OCI-LY7 (cell line): ENCODE results near the gene LPIN3. TPM values are rescaled to one million over a fixed set of nuclear protein-coding genes. Genes with fewer than 3 reads are reported as not detected.

Source experiments
- BruUV-seq: library from RNA; stranded (reverse); fragments of 400-500 nt; replicated peaks from 2 replicates; lab custom pipeline; 2021; lab: Mats Ljungman, UMichigan
- CTCF ChIA-PET: fragments of 300-600 bp; sonication (Branson Sonifier 250); formaldehyde crosslinking; loops from one replicate; lab custom pipeline; 2022; ENCODE audit warnings: antibody characterized with exemption; ENCODE audit not compliant: unreplicated experiment; lab: Charles Lee
- POLR2A ChIA-PET: fragments of 300-600 bp; sonication (Branson Sonifier 250); formaldehyde crosslinking; loops from one replicate; lab custom pipeline; 2022; ENCODE audit warnings: antibody characterized with exemption; lab: Charles Lee
- DNase-seq: peaks from one replicate; pipeline ENCODE4 v3.0.0-alpha.2; 2015; ENCODE audit warnings: low spot score
- H2AFZ ChIP-seq: fragments of 200-600 bp; sonication (generic), shearing (Covaris generic); 2 replicates; pipeline ENCODE4 v1.6.1; 2014; ENCODE audit warnings: mild to moderate bottlenecking, antibody characterized with exemption, low read length, moderate library complexity
- H3K27ac ChIP-seq: fragments of 200-600 bp; sonication (generic); 2 replicates; pipeline ENCODE4 v1.5.1; 2014; ENCODE audit warnings: mixed run types, low read depth, mild to moderate bottlenecking, moderate library complexity, low read length, inconsistent platforms; ENCODE audit not compliant: poor library complexity, severe bottlenecking
- H3K36me3 ChIP-seq: fragments of 200-600 bp; sonication (generic); 2 replicates; pipeline ENCODE4 v1.6.1; 2014; ENCODE audit warnings: mild to moderate bottlenecking, antibody characterized with exemption, low read length, moderate library complexity, mixed read lengths; ENCODE audit not compliant: insufficient read depth
- H3K4me1 ChIP-seq: fragments of 200-600 bp; sonication (generic); 2 replicates; pipeline ENCODE4 v1.5.1; 2014; ENCODE audit warnings: mild to moderate bottlenecking, low read length; ENCODE audit not compliant: insufficient read depth, poor library complexity, severe bottlenecking
- H3K4me2 ChIP-seq: fragments of 200-600 bp; sonication (generic); 2 replicates; pipeline ENCODE4 v1.6.1; 2014; ENCODE audit warnings: mild to moderate bottlenecking, low read length
- H3K4me3 ChIP-seq: fragments of 200-600 bp; sonication (generic); 2 replicates; pipeline ENCODE4 v1.5.1; 2014; ENCODE audit warnings: mild to moderate bottlenecking, low read depth, low read length; ENCODE audit not compliant: poor library complexity, severe bottlenecking
- H3K79me2 ChIP-seq: fragments of 200-600 bp; sonication (generic); 2 replicates; pipeline ENCODE4 v1.6.1; 2016; ENCODE audit warnings: low read depth, mild to moderate bottlenecking, low read length, moderate library complexity, mixed read lengths; ENCODE audit not compliant: insufficient read depth
- H3K9me2 ChIP-seq: fragments of 200-600 bp; sonication (generic); 2 replicates; pipeline ENCODE4 v1.6.1; 2016; ENCODE audit warnings: mild to moderate bottlenecking, low read length, mixed read lengths; ENCODE audit not compliant: insufficient read depth
- H3K9me3 ChIP-seq: fragments of 200-600 bp; sonication (generic); 2 replicates; pipeline ENCODE4 v1.6.1; 2014; ENCODE audit warnings: mild to moderate bottlenecking, mixed run types, low read length, mixed read lengths
- H4K20me1 ChIP-seq: fragments of 200-600 bp; sonication (generic); 2 replicates; pipeline ENCODE4 v1.6.1; 2014; ENCODE audit warnings: mild to moderate bottlenecking, antibody characterized with exemption, low read length, moderate library complexity, mixed read lengths; ENCODE audit not compliant: insufficient read depth
- CTCF ChIP-seq: fragments of 200-600 bp; sonication (generic); conservative IDR thresholded peaks from 2 replicates; pipeline ENCODE4 v1.5.1; 2014; ENCODE audit warnings: mild to moderate bottlenecking, antibody characterized with exemption, low read length, moderate library complexity, mixed read lengths
- EZH2phosphoT487 ChIP-seq: fragments of 200-600 bp; sonication (generic); IDR thresholded peaks from 2 replicates; pipeline ENCODE4 v1.6.1; 2018; ENCODE audit warnings: low read depth, borderline replicate concordance, mild to moderate bottlenecking, mixed run types, antibody characterized with exemption, low read length, moderate library complexity, mixed read lengths
- intact Hi-C: fragments of 100-400 bp; cut with micrococcal nuclease; formaldehyde crosslinking; loops from one replicate; pipeline ENCODE4 v1.10.0; 2022; ENCODE audit not compliant: unreplicated experiment
- total RNA-seq, 2 experiments: library from RNA; depleted of rRNA in 1 of 2; stranded (reverse); fragments of >200 nt in 1 of 2; shearing (Covaris generic) in 1 of 2; gene quantifications; 2 replicates each; pipeline ENCODE4 v1.2.3, GENCODE V29; 2014 to 2022

The LPIN3 gene
- total RNA-seq, 2 experiments from 2014 or later, result 0.19 to 2.1 TPM

- intact Hi-C loops, result no loop called here
- Histone ChIP-seq H3K9me3 (no peaks in the 10 kb centered on the region), H2AFZ (no peak overlapping the region), H3K36me3 (no peaks in the 10 kb centered on the region), H3K4me3 (no peak overlapping the region), H3K4me1 (no peaks in the 10 kb centered on the region), H4K20me1 (no peaks in the 10 kb centered on the region), H3K4me2 (no peak overlapping the region), H3K9me2 (no peaks in the 10 kb centered on the region), H3K27ac (no peak overlapping the region), H3K79me2 (no peaks in the 10 kb centered on the region)
- TF ChIP-seq CTCF (no peak), EZH2phosphoT487 (no peak)
- no peak for DNase-seq
- POLR2A ChIA-PET, result interaction anchor here (0.7 kb wide), 1 partner anchor 441 kb away, joined by 3 read pairs; no protein-coding TSS in a partner anchor
- CTCF ChIA-PET, result no interaction called here
- no TSS peak for BruUV-seq
These were observed 27.3 kb downstream of the LPIN3 start for GRCh38 chr20:41367956-41368355.

- no TSS peak for BruUV-seq
- H3K9me3 ChIP-seq, result no peaks in the 10 kb centered on the region
- H3K79me2 ChIP-seq, result no peaks in the 10 kb centered on the region
- no peak overlapping the region for H3K4me2 ChIP-seq
- H3K4me1 ChIP-seq, result no peaks in the 10 kb centered on the region
- intact Hi-C loops, result no loop called here
- H3K36me3 ChIP-seq, result no peaks in the 10 kb centered on the region
- TF ChIP-seq EZH2phosphoT487, result no peak
- TF ChIP-seq CTCF, result no peak
- CTCF ChIA-PET, result no interaction called here
- no peak overlapping the region for H3K27ac ChIP-seq
- no peak overlapping the region for H3K4me3 ChIP-seq
- H3K9me2 ChIP-seq, result no peaks in the 10 kb centered on the region
- no peak for DNase-seq
- no peak overlapping the region for H2AFZ ChIP-seq
- POLR2A ChIA-PET, result interaction anchor here (1.0 kb wide), 1 partner anchor 10 kb away, joined by 3 read pairs; no protein-coding TSS in a partner anchor
- H4K20me1 ChIP-seq, result no peaks in the 10 kb centered on the region
These were observed 29.1 kb downstream of the LPIN3 start for GRCh38 chr20:41369673-41370072.

GRCh38 chr20:41370176-41370575 is 29.6 kb downstream of the LPIN3 start:
- TF ChIP-seq CTCF, result no peak
- no peak for TF ChIP-seq EZH2phosphoT487
- Histone ChIP-seq H4K20me1 (no peaks in the 10 kb centered on the region), H3K9me3 (no peaks in the 10 kb centered on the region), H3K4me2 (no peak overlapping the region), H3K9me2 (no peaks in the 10 kb centered on the region), H2AFZ (no peak overlapping the region), H3K27ac (no peak overlapping the region), H3K4me3 (no peak overlapping the region), H3K4me1 (no peaks in the 10 kb centered on the region), H3K79me2 (no peaks in the 10 kb centered on the region), H3K36me3 (no peaks in the 10 kb centered on the region)
- CTCF ChIA-PET, result no interaction called here
- BruUV-seq, result no TSS peak
- POLR2A ChIA-PET, result no interaction called here
- DNase-seq, result no peak
- intact Hi-C loops, result no loop called here
